K562 (cell line): ENCODE measurements around the gene DBP. TPM values are rescaled to one million over a fixed set of nuclear protein-coding genes. Genes with fewer than 3 reads are reported as not detected.

Experiments
- CEBPB ChIP-seq: fragments of 450-650 bp; IDR thresholded peaks from 2 replicates; pipeline ENCODE4 v1.6.1; 2016; ENCODE audit warnings: missing genetic modification characterization, missing compliant biosample characterization
- FOXK1 ChIP-seq: sonication (generic); formaldehyde crosslinking; IDR thresholded peaks from 2 replicates; pipeline ENCODE4 v1.8.0; 2022; ENCODE audit warnings: missing genetic modification reagents, mild to moderate bottlenecking, borderline replicate concordance
- GATAD2B ChIP-seq: fragments of 450-650 bp; IDR thresholded peaks from 2 replicates; pipeline ENCODE4 v1.6.1; 2017; ENCODE audit warnings: mild to moderate bottlenecking, borderline replicate concordance
- GTF2A2 ChIP-seq: IDR thresholded peaks from 2 replicates; pipeline ENCODE4 v1.6.1; 2016; ENCODE audit warnings: mild to moderate bottlenecking, missing genetic modification characterization, missing compliant biosample characterization
- KDM5B ChIP-seq: fragments of 200-600 bp; sonication (generic); IDR thresholded peaks from 2 replicates; pipeline ENCODE4 v1.6.1; 2012; ENCODE audit warnings: low read depth, mild to moderate bottlenecking, moderate library complexity, low read length, control low read depth, inconsistent platforms; ENCODE audit not compliant: insufficient replicate concordance
- MTA2 ChIP-seq: fragments of 450-650 bp; IDR thresholded peaks from 2 replicates; pipeline ENCODE4 v1.6.1; 2016; ENCODE audit warnings: low read depth
- NUFIP1 ChIP-seq: fragments of 450-650 bp; IDR thresholded peaks from 2 replicates; pipeline ENCODE4 v1.6.1; 2018; ENCODE audit not compliant: partially characterized antibody
- POLR2B ChIP-seq: fragments of 450-650 bp; IDR thresholded peaks from 2 replicates; pipeline ENCODE4 v1.6.1; 2018; ENCODE audit warnings: low read depth; ENCODE audit not compliant: partially characterized antibody
- SIRT6 ChIP-seq: IDR thresholded peaks from one replicate; pipeline ENCODE4 v1.6.1; 2012; ENCODE audit warnings: low read depth, mild to moderate bottlenecking, control low read depth, inconsistent platforms, low read length, moderate library complexity
- ZNF133 ChIP-seq: fragments of 250-450 bp; sonication (Bioruptor Pico); IDR thresholded peaks from 2 replicates; pipeline ENCODE4 v1.4.0; 2020; ENCODE audit warnings: mild to moderate bottlenecking
- ZNF79 ChIP-seq: fragments of 250-450 bp; sonication (Bioruptor Pico); IDR thresholded peaks from 2 replicates; pipeline ENCODE4 v1.4.0; 2020; ENCODE audit warnings: low read depth, mild to moderate bottlenecking, moderate library complexity
- polyA plus RNA-seq, 8 experiments: library from polyadenylated mRNA; depleted of rRNA in 4 of 8; stranded (reverse) in 5 of 8; unstranded in 3 of 8; fragments of >200 nt; fragmentation: Nextera tagmentation in 2 of 8; fragmentation: Illumina TruSeq in 1 of 8; extraction: Ambion mirVana in 2 of 8; extraction: Trizol in 1 of 8; gene quantifications; 2 replicates each; pipeline versions ENCODE4 v1.2.1 to v1.2.3, GENCODE V29; 2011 to 2014; ENCODE audit warnings: inconsistent platforms in 1 of 8, missing spikeins in 1 of 8
- total RNA-seq, 7 experiments: library from RNA; depleted of rRNA in 6 of 7; stranded (reverse); fragments of >200 nt in 6 of 7; fragmentation: Illumina TruSeq in 2 of 7; extraction: Trizol in 2 of 7; gene quantifications; 2 replicates each; pipeline versions ENCODE4 v1.2.1 to v1.2.3, GENCODE V29; 2011 to 2021; ENCODE audit warnings: low replicate concordance in 1 of 7
- TF ChIP-seq, protein P1 (sequence below): fragments of 250-450 bp; sonication (Bioruptor Pico); IDR thresholded peaks from 2 replicates; pipeline ENCODE4 v1.5.0; 2020; ENCODE audit warnings: mild to moderate bottlenecking, borderline replicate concordance
- TF ChIP-seq, protein P2 (sequence below), 2 experiments: fragments of 450-650 bp; IDR thresholded peaks; 2 replicates each; pipeline ENCODE4 v1.6.1; 2016; ENCODE audit warnings: mild to moderate bottlenecking in 2 of 2, borderline replicate concordance in 1 of 2, low read depth in 1 of 2, moderate library complexity in 1 of 2
- TF ChIP-seq, protein P3 (sequence below): sonication (generic); formaldehyde crosslinking; IDR thresholded peaks from 2 replicates; pipeline ENCODE4 v1.8.1; 2023; ENCODE audit warnings: mild to moderate bottlenecking, missing genetic modification reagents

Gene DBP
- total and polyA plus RNA-seq, 9 of the 15 experiments (the other 6 are each of a cell fraction or from before 2014, with no cell fraction given) = 0.25 to 5.5 (median 1.8) TPM

DNA sequence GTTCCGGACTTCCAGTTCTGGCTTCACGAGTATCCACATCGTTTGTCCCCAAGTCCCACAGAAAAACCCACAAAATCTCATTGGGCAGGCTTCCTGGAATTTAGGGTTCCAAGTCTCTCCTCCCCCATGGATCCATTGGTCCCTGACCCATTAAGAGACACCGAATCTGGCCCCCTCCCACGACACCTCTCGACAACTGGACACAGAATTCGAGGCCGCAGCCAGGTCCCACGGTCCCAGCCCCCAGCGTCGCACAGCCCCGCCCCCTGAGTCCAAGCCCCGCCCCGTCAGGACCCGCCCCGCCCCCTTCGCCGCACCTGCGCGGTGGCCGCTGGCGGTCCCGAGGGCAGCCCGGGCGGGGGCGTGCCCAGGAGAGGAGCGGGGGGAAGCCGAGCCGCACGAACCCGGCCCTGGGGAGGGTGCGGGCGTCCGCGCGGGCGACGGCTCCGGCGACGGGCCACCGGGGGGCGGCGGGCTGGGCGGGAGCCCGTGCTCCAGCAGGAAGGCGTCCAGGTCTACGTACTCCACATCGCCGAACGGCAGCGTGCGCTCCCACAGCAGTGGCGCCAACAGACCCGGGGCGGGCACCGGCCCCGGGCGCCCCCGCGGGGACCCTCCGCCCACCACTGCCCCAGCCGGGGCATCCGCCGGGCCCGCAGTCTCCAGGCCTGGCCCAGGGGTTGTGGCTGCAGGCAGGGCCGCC, 1.8 kb downstream of the DBP start (continued):
- TF ChIP-seq KDM5B (peak; percentile 31), ZNF133 (CRISPR knock-in tag) (no peak), POLR2B (peak; percentile 62), NUFIP1 (no peak), MTA2 (no peak), GTF2A2 (tag) (no peak), SIRT6 (no peak), FOXK1 (CRISPR knock-in tag) (no peak), GATAD2B (no peak; the same call in 1 of the 2 replicates), CEBPB (tag) (no peak), ZNF79 (no peak)
- TF ChIP-seq, protein P1, sequence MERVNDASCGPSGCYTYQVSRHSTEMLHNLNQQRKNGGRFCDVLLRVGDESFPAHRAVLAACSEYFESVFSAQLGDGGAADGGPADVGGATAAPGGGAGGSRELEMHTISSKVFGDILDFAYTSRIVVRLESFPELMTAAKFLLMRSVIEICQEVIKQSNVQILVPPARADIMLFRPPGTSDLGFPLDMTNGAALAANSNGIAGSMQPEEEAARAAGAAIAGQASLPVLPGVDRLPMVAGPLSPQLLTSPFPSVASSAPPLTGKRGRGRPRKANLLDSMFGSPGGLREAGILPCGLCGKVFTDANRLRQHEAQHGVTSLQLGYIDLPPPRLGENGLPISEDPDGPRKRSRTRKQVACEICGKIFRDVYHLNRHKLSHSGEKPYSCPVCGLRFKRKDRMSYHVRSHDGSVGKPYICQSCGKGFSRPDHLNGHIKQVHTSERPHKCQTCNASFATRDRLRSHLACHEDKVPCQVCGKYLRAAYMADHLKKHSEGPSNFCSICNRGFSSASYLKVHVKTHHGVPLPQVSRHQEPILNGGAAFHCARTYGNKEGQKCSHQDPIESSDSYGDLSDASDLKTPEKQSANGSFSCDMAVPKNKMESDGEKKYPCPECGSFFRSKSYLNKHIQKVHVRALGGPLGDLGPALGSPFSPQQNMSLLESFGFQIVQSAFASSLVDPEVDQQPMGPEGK = no peak
- TF ChIP-seq, protein P2, sequence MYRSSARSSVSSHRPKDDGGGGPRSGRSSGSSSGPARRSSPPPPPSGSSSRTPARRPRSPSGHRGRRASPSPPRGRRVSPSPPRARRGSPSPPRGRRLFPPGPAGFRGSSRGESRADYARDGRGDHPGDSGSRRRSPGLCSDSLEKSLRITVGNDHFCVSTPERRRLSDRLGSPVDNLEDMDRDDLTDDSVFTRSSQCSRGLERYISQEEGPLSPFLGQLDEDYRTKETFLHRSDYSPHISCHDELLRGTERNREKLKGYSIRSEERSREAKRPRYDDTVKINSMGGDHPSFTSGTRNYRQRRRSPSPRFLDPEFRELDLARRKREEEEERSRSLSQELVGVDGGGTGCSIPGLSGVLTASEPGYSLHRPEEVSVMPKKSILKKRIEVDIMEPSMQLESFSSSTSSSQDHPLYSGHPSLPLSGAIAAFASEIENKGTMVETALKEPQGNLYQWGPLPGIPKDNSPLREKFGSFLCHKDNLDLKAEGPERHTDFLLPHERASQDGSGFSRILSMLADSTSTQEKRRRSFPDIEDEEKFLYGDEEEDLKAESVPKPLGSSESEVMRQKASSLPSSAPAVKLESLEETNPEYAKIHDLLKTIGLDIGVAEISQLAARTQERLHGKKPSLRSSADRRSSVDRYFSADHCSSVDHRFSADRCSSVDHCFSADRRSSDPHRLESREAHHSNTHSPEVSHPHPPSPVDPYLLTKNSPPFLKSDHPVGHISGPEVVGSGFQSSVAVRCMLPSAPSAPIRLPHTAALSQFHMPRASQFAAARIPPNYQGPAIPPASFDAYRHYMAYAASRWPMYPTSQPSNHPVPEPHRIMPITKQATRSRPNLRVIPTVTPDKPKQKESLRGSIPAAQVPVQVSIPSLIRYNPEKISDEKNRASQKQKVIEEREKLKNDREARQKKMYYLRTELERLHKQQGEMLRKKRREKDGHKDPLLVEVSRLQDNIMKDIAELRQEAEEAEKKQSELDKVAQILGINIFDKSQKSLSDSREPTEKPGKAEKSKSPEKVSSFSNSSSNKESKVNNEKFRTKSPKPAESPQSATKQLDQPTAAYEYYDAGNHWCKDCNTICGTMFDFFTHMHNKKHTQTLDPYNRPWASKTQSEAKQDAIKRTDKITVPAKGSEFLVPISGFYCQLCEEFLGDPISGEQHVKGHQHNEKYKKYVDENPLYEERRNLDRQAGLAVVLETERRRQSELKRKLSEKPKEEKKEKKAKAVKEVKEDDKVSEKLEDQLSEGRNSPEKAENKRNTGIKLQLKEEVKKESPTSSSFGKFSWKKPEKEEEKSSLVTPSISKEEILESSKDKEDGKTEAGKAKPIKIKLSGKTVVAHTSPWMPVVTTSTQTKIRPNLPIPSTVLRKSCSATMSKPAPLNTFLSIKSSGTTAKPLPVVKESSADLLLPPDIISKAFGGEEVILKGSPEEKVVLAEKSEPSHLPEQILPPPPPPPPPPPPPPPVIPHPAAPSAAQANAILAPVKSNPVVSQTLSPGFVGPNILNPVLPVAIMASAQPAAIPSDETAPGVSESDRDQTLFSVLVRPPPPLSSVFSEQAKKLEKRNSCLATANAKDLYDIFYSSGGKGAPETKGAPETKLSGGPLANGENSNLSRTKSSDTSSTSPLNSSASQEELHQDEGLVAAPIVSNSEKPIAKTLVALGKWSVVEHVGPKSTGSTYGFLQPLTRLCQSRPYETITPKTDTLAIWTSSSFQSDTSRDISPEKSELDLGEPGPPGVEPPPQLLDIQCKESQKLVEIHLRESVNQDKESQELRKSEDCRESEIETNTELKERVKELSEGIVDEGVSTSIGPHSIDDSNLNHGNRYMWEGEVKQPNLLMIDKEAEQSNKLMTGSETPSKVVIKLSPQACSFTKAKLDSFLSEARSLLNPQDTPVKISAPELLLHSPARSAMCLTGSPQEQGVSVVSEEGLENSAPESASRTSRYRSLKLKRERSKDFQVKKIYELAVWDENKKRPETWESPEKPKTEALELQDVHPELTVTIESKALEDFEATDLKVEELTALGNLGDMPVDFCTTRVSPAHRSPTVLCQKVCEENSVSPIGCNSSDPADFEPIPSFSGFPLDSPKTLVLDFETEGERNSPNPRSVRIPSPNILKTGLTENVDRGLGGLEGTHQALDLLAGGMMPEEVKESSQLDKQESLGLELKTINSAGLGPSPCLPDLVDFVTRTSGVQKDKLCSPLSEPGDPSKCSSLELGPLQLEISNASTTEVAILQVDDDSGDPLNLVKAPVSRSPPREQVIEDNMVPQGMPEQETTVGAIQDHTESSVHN (IDR thresholded peaks at IDR 0.05; ENCODE audit: borderline replicate concordance in 1 of 2, low read depth in 1 of 2) = no peak
- TF ChIP-seq, protein P3, sequence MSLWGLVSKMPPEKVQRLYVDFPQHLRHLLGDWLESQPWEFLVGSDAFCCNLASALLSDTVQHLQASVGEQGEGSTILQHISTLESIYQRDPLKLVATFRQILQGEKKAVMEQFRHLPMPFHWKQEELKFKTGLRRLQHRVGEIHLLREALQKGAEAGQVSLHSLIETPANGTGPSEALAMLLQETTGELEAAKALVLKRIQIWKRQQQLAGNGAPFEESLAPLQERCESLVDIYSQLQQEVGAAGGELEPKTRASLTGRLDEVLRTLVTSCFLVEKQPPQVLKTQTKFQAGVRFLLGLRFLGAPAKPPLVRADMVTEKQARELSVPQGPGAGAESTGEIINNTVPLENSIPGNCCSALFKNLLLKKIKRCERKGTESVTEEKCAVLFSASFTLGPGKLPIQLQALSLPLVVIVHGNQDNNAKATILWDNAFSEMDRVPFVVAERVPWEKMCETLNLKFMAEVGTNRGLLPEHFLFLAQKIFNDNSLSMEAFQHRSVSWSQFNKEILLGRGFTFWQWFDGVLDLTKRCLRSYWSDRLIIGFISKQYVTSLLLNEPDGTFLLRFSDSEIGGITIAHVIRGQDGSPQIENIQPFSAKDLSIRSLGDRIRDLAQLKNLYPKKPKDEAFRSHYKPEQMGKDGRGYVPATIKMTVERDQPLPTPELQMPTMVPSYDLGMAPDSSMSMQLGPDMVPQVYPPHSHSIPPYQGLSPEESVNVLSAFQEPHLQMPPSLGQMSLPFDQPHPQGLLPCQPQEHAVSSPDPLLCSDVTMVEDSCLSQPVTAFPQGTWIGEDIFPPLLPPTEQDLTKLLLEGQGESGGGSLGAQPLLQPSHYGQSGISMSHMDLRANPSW (CRISPR knock-in tag) = no peak
